22Rv1 (cell line): Measurements from ENCODE around the gene AHNAK.
"Not testable (repeated sequence)": the region's sequence is repeated elsewhere in the genome, so short reads cannot be mapped to it uniquely, and the experiment has no call there.

Source experiments
- H3K27ac ChIP-seq: fragments of 450-650 bp; 2 replicates; pipeline ENCODE4 v1.5.1; 2017
- ZFX ChIP-seq: fragments of 450-650 bp; IDR thresholded peaks from 2 replicates; pipeline ENCODE4 v1.6.1; 2017; ENCODE audit warnings: antibody characterized with exemption, borderline replicate concordance
- TF ChIP-seq, protein P1 (sequence below): fragments of 450-650 bp; IDR thresholded peaks from 2 replicates; pipeline ENCODE4 v1.5.1; 2017; ENCODE audit warnings: mild to moderate bottlenecking

The AHNAK gene

DNA sequence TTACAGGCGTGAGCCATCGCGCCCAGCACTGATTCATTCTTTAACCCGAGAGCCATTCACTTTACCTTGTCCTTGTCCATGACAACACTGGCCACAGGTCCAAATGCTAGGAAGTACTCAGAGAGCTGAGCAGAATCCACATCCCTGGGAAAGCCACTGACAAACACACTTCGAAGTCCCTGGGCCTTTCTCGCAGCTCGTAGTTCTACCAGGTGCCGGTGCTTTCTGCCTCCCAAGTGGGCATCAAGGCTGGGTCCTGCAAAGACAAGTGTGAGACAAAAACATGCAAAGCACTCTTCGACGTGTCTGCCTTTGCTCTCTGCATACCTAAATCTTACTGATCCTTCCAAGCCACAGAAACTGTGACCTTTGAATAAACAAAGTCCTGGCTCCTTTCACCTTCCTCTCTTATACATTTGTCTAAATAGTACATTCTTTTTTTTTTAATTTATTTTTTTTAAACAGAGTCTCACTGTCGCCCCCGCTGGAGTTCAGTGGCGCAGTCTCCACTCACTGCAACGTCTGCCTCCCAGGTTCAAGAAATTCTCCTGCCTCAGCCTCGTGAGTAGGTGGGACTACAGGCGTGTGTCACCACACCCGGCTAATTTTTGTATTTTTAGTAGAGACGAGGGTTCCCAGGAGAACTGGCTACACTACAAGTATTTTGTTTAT is 42.5 kb upstream of the AHNAK start:
- H3K27ac ChIP-seq: peak overlapping the region; percentile 60; the same call in 1 of the 2 replicates
- TF ChIP-seq ZFX: no peak
- TF ChIP-seq, protein P1, sequence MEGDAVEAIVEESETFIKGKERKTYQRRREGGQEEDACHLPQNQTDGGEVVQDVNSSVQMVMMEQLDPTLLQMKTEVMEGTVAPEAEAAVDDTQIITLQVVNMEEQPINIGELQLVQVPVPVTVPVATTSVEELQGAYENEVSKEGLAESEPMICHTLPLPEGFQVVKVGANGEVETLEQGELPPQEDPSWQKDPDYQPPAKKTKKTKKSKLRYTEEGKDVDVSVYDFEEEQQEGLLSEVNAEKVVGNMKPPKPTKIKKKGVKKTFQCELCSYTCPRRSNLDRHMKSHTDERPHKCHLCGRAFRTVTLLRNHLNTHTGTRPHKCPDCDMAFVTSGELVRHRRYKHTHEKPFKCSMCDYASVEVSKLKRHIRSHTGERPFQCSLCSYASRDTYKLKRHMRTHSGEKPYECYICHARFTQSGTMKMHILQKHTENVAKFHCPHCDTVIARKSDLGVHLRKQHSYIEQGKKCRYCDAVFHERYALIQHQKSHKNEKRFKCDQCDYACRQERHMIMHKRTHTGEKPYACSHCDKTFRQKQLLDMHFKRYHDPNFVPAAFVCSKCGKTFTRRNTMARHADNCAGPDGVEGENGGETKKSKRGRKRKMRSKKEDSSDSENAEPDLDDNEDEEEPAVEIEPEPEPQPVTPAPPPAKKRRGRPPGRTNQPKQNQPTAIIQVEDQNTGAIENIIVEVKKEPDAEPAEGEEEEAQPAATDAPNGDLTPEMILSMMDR: peak; percentile 48

DNA sequence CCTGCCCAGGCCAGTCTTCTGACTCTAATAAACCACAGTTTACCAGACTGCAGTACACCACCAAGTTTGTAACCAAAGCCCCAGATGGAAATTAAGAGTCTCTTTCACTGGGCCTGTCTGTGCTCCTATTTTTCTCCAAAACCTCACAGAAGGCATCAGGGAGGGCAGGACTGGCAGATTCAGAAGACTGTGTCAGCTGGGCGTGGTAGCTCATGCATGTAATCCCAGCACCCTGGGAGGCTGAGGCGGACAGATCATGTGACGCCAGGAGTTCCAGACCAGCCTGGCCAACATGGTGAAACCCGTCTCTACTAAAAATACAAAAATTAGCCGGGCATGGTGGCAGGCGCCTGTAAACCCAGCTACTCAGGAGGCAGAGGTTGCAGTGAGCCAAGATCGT is 38.8 kb upstream of the AHNAK start:
- H3K27ac ChIP-seq: not testable (repeated sequence)

DNA sequence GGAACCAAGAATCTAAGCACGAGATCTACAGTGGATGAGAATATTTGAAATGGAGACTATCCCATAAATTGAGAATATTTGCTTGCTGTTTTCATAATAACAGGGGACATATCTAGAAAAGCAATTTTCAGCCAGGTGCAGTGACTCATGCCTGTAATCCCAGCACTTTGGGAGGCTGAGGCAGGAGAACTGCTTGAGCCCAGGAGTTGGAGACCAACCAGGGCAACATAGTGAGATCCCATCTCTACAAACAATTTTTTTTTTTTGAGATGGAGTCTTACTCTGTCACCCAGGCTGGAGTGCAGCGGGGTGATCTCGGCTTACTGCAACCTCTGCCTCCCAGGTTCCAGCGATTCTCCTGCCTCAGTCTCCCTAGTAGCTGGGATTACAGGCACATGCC is 35.1 kb upstream of the AHNAK start:
- H3K27ac ChIP-seq: not testable (repeated sequence)

DNA sequence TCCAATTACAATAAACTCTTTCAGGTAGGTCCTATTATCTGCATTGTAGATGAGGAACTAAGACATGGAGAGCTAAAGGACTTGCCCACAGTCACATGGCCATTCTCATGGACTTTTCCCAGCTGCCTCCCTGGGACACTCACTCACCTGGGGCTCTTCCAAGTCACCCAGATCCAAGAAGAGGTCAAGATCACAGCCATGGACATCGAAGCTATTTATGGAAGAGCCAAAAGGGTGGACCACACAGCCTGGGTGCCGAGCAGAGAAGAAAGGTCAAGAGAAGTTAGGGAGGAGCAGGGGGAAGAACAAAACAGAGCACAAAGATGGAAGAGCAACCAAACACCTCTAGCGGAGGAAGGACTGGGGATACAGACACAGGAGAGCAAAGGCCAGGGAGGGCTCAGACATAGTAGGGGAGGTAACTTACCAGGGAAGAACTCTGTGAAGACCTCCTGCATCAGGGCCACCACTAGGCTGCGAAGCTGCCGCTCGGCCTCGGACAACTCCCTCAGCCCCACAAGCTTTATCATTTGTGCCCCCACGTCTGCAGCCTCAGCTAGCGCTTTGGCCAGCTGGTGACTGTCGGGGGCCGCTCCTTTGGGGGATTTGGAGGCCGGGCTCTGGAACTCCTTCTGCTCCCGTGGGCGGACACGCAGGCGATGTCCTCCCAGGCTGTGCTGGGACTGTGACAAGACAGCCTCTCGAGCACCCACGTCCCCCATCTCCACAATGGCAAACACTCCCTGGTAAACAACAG is 34.5 kb upstream of the AHNAK start:
- H3K27ac ChIP-seq: no peak overlapping the region
- TF ChIP-seq ZFX: no peak
- TF ChIP-seq, protein P1: no peak

DNA sequence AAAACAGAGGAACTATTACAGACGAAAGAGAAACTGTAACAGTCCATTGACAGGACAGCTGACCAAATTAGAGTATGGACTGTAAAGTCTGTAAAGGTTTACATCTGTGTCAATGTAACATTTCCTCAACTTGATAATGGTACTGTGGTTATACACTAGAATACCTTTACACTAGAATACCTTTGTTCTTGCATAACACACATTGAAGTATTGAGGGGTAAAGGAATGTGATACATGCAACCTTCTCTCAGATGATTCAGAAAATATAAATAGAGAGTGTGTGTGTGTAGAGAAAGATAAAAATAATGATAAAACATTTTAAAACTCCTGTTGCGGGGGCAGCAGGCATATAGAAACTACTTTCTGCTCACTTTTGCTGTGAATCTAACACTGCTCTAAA is 32.6 kb upstream of the AHNAK start:
- H3K27ac ChIP-seq: no peak overlapping the region
- TF ChIP-seq, protein P1: no peak
- no peak for TF ChIP-seq ZFX

DNA sequence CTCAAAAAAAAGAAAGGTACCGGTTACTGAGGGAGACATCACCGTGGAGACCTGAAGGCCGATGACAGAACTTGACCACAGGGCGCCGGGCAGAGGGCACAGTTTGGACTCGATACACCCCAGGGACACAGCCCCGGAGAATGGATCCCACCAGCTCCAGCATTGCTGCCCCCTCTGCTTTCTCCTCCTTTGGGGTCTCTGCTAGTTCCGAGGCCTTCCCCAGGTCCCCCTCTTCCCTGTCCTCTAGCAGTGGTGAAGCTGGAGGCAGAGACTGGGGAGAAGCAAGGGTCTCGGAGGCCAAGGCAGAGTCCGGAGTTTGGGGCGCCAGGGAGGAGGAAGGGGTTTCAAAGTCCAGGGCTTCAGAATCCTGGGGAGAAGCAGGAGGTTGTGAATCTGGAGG is 31.9 kb upstream of the AHNAK start:
- H3K27ac ChIP-seq: no peak overlapping the region
- TF ChIP-seq, protein P1: no peak
- TF ChIP-seq ZFX: no peak

DNA sequence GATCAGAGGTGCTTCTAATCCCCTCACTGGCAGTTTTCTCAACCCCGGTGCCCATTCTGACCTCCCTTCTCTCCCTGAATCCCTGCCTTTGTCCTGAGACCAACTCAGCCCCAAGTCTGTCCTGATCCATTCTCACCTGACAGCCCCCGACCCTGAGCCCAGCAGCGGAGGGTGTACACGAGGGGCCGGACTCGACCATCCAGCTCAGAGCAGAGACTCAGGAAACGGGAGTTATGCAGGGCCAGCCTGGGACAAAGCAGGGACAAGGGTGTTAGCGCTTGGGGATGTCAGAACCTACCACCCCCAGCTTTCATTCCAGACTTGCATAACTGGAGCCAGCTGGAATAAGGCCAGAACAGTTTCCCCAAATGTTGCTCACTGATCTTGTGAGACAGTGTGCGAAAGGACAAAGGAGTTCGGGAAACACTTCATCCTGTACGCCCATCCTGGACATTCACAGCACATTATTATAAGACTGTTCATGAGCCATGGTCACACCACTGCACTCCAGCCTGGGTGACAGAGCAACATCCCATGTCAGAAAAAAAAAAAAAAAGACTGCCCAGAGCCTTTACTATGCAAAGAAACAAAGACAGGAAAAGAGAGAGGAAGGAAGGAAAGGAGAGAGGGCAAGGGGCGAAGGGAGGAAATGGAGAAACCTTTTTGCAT is 30.6 kb upstream of the AHNAK start:
- TF ChIP-seq ZFX: no peak
- TF ChIP-seq, protein P1: no peak
- peak overlapping the region; percentile 12; the same call in 1 of the 2 replicates for H3K27ac ChIP-seq

DNA sequence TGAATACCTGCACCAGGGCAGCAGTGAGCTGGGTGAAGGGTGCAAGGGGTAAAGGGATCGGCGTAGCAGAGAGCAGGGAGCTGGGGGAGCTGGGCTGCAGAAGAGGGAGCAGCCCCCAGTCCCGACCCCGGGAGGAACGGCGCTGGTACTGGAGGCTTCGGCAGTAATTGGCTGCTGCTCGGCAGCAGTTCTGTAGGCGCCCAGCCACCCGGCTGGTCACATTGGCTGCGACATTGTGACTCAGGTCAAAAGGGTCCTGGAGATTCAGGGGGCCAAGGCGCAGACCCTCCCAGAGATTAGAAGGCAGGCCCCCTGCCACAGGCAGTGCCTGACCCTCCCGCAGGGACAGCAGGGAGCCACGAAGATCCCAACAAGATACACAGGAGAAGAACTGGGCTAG is 29.2 kb upstream of the AHNAK start:
- TF ChIP-seq, protein P1: no peak
- no peak for TF ChIP-seq ZFX
- no peak overlapping the region for H3K27ac ChIP-seq
